NCI-H460 (cell line): ENCODE measurements around the gene ADAM12. TPM values are rescaled to one million over a fixed set of nuclear protein-coding genes. Genes with fewer than 3 reads are reported as not detected.
"Not testable (repeated sequence)": the region's sequence is repeated elsewhere in the genome, so short reads cannot be mapped to it uniquely, and the experiment has no call there.

ENCODE experiments used
- DNase-seq: peaks from one replicate; pipeline ENCODE4 v3.0.0-alpha.2; 2016; ENCODE audit warnings: low read depth; ENCODE audit errors: extremely low read depth
- total RNA-seq: library from RNA; depleted of rRNA; stranded (reverse); fragments of >200 nt; shearing (Covaris generic); gene quantifications from 2 replicates; pipeline ENCODE4 v1.2.3, GENCODE V29; 2014

Gene ADAM12
- total RNA-seq, 1 experiment from 2014 or later: 1.1 TPM

- no peak for DNase-seq
Observed at GRCh38 chr10:126268013-126268920, 120.0 kb downstream of the ADAM12 start.

- no peak for DNase-seq
Observed at GRCh38 chr10:126264102-126265018, 123.9 kb downstream of the ADAM12 start.

DNA sequence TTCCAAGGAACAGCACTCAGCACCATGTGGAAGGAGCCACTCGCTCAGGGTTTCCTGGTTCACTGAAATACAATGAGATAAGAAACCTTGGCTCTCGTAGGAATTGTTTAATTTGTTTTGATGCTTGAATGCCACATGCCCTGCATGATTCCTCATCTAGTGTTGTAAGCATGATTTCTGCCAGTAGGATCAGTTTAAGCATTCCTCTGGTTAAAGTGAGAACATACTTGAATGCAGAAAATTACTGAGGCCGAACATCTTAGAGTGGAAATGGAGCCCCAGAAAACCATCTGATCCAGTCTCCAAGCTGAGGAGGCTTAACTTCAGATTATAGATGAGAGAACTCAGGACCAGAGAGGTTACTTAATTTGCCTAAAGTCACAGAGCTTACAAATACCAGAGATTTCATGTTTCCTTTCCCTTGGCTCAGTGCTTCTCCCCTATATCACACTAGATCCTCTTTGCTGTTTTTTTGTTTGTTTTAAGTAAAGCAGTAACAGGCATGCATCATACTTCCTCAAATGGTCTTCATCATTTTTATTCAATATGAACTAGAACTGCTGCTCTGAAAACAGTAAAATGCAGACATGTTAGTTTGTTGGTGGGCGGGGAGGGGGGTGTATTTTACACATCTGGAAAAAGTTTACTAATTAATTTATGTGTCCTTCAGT, 125.1 kb downstream of the ADAM12 start:
- no peak for DNase-seq

GRCh38 chr10:126262233-126262838, 125.9 kb downstream of the ADAM12 start:
- no peak for DNase-seq

GRCh38 chr10:126259760-126260479, 128.4 kb downstream of the ADAM12 start:
- no peak for DNase-seq

GRCh38 chr10:126256864-126257263, 131.4 kb downstream of the ADAM12 start:
- no peak for DNase-seq

- DNase-seq: no peak
Observed at GRCh38 chr10:126255313-126255712, 133.0 kb downstream of the ADAM12 start.

GRCh38 chr10:126253611-126253998, 134.7 kb downstream of the ADAM12 start:
- DNase-seq: no peak

DNA sequence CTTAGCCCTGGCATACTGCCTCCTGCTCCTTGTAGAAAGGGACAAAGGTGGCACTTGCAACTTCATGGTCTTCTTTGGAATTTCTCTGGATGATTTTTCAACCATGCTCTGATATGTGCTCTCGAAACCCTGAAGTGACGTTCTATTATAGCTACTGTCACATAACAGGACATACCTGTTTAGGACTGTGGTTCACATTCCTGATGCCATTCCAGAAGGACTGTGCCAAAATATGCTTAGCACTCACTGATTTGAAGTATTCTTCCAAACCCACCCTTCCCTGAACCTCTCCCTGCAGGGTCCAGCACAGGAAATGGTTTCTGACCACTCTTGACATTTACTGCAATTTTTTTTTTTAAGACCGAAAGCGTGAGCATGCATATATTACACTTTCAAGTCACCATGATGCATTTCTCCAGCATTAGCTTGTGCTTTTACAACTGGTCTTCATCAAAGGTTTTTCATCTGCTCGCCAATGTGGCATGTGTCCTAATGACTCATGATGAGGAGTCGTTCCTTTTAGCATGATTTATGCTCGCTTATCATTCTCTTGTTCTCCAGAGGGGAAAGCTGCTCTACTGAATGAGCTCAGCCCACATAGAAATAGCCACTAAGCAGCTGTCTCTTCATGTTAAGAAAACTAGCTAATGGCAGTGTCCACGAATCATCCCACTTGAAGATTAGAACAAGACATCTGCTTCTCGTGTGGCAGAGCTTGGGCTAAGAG, 135.2 kb downstream of the ADAM12 start:
- DNase-seq: no peak

GRCh38 chr10:126251778-126252407, 136.4 kb downstream of the ADAM12 start:
- DNase-seq: no peak

DNA sequence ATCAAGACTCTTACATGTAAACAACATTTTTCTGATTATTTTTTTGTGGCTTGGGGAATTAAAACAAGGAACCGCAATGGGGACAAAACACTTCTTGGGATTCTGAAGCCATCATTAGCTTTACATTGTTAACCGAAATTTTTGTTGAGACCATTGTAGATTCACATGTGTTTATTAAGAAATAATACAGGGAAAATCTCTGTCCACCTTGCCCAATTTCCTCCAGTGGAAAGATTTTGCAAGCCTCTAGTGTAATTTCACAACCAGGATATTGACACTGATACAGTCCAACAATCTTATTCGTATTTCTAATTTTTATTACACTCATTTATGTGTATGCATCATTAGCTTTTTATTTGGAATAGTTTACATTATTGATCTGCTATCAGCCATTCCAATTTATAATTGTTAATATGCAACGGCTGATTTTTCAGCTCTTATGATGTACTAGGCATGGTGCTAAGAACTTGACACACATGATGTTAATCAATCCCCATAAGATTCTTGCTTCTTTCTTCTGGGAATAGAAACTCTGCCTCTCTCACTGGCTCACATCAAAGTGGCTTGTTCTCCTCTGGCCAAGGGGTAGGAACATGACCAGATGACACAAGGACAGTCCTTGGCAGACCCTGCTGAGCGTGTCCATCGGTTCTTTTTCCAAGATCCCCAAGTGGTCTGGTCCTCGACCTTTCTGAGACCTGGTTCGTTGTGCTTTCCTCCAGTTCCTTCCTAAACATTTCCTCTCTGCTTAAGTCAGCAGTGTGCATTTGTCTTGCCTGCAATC, 137.6 kb downstream of the ADAM12 start:
- no peak for DNase-seq

GRCh38 chr10:126250045-126250444, 138.2 kb downstream of the ADAM12 start:
- no peak for DNase-seq

DNA sequence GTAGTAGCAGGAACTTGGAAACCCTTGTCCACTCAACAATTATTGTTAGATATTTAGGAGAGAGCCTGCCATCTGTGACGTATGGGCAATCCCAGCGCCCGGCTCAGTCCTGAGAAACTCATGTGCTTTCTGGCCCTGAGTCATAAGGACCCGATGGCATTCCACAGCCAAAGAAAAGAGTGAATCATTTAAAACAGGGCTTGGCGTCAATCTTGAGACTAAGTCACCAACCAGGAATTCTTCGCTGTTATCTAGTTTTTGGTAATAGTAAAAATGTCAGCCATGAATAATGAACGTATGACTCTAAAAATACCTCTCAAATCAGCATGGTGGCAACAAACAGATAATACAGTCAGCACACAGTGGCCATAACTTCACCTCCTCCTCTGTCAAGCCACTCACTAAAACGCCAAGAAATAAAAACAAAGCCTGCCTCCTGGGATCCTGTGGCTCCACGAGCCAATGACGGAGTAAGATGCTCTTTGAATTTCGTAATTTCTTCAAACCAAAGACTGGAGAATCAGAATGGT, 140.8 kb downstream of the ADAM12 start:
- peak; percentile 57 for DNase-seq

- DNase-seq: not testable (repeated sequence)
Observed at GRCh38 chr10:126246396-126246795, 141.9 kb downstream of the ADAM12 start.

DNA sequence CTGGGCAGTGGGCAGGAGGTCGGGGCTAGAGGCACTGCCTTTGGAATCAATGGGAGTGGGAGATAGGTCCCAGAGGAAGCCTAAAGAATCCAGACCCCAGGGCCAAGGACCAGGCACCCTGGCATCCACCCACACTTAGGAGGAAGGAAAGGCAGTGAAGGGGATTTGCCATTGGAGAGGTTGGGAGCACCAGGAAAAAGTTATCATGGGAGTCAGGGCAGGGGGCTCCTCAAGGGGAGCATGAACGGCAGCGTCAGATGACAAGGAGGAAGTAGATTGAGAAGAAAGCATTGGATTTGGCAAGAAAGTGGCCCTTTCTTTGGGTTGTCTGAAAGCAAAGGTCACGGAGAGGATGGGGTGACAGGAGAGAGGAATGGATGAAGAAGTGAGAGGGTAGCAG, 142.8 kb downstream of the ADAM12 start:
- DNase-seq: no peak

DNA sequence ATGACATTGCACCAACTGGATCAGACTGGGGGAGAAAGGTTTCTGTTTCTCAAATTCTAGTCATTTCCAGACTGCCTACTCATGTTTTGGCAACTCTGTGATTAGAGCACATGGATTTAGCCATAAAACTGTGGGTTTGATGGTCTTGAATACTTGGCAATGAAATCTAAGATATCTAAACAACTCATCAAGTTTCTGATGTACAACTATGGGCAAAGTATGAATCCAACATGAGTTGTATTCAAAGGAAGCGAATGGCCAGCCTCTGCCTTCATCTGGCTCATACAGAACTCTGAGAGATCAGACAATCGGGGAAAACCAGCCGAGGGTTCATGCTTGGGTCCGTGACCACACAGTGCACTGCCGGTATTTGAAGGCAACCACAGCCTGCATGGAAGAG, 144.3 kb downstream of the ADAM12 start:
- no peak for DNase-seq

- DNase-seq: no peak
Observed at GRCh38 chr10:126243306-126243705, 145.0 kb downstream of the ADAM12 start.
